ENCODE measurements around the gene ATP11B.

ATP11B gene

GRCh38 chr3:182911782-182912111, 118.4 kb downstream of the ATP11B start:
- in situ Hi-C loops (cut with HindIII; ENCODE audit: low sequenced_read_pairs): no loop called here
- no peak overlapping the region for H3K4me3 ChIP-seq (ENCODE audit: low read depth, low read length)
- no peak for DNase-seq (ENCODE audit: low read depth)
- TF ChIP-seq CTCF (IDR thresholded peaks at IDR 0.05; ENCODE audit: low read depth, low read length, missing control alignments): no peak

GRCh38 chr3:182912474-182912873, 119.2 kb downstream of the ATP11B start:
- in situ Hi-C loops (cut with HindIII; ENCODE audit: low sequenced_read_pairs): no loop called here
- TF ChIP-seq CTCF (IDR thresholded peaks at IDR 0.05; ENCODE audit: low read depth, low read length, missing control alignments): no peak
- H3K4me3 ChIP-seq (ENCODE audit: low read depth, low read length): no peak overlapping the region
- DNase-seq (ENCODE audit: low read depth): no peak

- no peak for DNase-seq (ENCODE audit: low read depth)
- no peak for TF ChIP-seq CTCF (IDR thresholded peaks at IDR 0.05; ENCODE audit: low read depth, low read length, missing control alignments)
- H3K4me3 ChIP-seq (ENCODE audit: low read depth, low read length): no peak overlapping the region
- in situ Hi-C loops (cut with HindIII; ENCODE audit: low sequenced_read_pairs): no loop called here
Measured at GRCh38 chr3:182913889-182914288, 120.6 kb downstream of the ATP11B start.

GRCh38 chr3:182914341-182914740, 121.0 kb downstream of the ATP11B start:
- no peak overlapping the region for H3K4me3 ChIP-seq (ENCODE audit: low read depth, low read length)
- TF ChIP-seq CTCF (IDR thresholded peaks at IDR 0.05; ENCODE audit: low read depth, low read length, missing control alignments): no peak
- in situ Hi-C loops (cut with HindIII; ENCODE audit: low sequenced_read_pairs): no loop called here
- no peak for DNase-seq (ENCODE audit: low read depth)

GRCh38 chr3:182917134-182917533, 123.8 kb downstream of the ATP11B start:
- TF ChIP-seq CTCF (IDR thresholded peaks at IDR 0.05; ENCODE audit: low read depth, low read length, missing control alignments): no peak
- no peak overlapping the region for H3K4me3 ChIP-seq (ENCODE audit: low read depth, low read length)
- in situ Hi-C loops (cut with HindIII; ENCODE audit: low sequenced_read_pairs): loop anchor here (5.0 kb wide), 1 partner anchor 45 kb away; no protein-coding TSS in a partner anchor
- DNase-seq (ENCODE audit: low read depth): no peak

GRCh38 chr3:182919866-182920357, 126.6 kb downstream of the ATP11B start:
- no peak overlapping the region for H3K4me3 ChIP-seq (ENCODE audit: low read depth, low read length)
- TF ChIP-seq CTCF (IDR thresholded peaks at IDR 0.05; ENCODE audit: low read depth, low read length, missing control alignments): no peak
- in situ Hi-C loops (cut with HindIII; ENCODE audit: low sequenced_read_pairs): loop anchor here (5.0 kb wide), 1 partner anchor 42 kb away; no protein-coding TSS in a partner anchor
- no peak for DNase-seq (ENCODE audit: low read depth)
